ENCODE results near the gene SNRNP200.

- TF ChIP-seq CTCF (IDR thresholded peaks at IDR 0.05), result no peak
- no peak for TF ChIP-seq POLR2A (IDR thresholded peaks at IDR 0.05)
These were observed 57.5 kb downstream of the SNRNP200 start for GRCh38 chr2:96247896-96248295.
